ENCODE results near the gene TTC16. TPM values are rescaled to one million over a fixed set of nuclear protein-coding genes. Genes with fewer than 3 reads are reported as not detected.

The TTC16 gene
- total RNA-seq, 1 donor from 2014 or later = not detected

DNA sequence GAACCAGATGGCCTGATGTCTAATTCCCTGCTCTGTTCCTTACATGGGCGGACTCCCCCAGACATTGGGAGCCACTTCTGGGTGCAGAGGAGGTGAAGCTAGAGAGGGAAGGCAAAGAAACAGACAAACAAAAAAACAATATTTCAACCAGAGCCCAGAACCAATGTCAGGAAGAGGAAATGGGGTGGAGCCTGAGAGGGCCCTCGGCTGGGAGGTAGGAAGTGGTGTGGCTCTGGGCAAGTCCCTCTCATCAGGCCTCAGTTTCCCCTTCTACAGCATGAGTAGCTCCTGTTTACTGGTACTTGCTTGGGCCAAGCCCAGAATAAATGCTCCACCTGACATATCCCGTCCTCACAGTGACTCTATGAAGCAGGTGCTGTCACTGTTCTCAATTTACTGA, 51.5 kb downstream of the TTC16 start:
- H3K4me3 Mint-ChIP-seq = peak overlapping the region; percentile 50
- peaks cover 74% of the 10 kb centered on the region for H3K36me3 Mint-ChIP-seq (ENCODE audit: low read depth)
- ATAC-seq (ENCODE audit: low read depth) = no peak
- H3K9me3 Mint-ChIP-seq = no peaks in the 10 kb centered on the region
- peak overlapping the region; percentile 86 for H3K27ac Mint-ChIP-seq
- intact Hi-C loops (cut with micrococcal nuclease) = no loop called here
- no peak for DNase-seq
- TF ChIP-seq, protein P1, sequence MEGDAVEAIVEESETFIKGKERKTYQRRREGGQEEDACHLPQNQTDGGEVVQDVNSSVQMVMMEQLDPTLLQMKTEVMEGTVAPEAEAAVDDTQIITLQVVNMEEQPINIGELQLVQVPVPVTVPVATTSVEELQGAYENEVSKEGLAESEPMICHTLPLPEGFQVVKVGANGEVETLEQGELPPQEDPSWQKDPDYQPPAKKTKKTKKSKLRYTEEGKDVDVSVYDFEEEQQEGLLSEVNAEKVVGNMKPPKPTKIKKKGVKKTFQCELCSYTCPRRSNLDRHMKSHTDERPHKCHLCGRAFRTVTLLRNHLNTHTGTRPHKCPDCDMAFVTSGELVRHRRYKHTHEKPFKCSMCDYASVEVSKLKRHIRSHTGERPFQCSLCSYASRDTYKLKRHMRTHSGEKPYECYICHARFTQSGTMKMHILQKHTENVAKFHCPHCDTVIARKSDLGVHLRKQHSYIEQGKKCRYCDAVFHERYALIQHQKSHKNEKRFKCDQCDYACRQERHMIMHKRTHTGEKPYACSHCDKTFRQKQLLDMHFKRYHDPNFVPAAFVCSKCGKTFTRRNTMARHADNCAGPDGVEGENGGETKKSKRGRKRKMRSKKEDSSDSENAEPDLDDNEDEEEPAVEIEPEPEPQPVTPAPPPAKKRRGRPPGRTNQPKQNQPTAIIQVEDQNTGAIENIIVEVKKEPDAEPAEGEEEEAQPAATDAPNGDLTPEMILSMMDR (IDR thresholded peaks at IDR 0.05) = no peak
- no peaks in the 10 kb centered on the region for H3K27me3 Mint-ChIP-seq
- POLR2A ChIA-PET = interaction anchor here (0.6 to 1.9 kb wide), 4 partner anchors 9 to 17 kb away, joined by 3 to 9 read pairs (median 4); no protein-coding TSS in a partner anchor
- CTCF ChIA-PET = interaction anchor here (0.9 to 1.8 kb wide), 3 partner anchors 17 to 96 kb away, joined by 4 to 5 read pairs (median 5); partner anchors contain the start of gene TOR2A
- H3K4me1 Mint-ChIP-seq = peaks cover 84% of the 10 kb centered on the region

DNA sequence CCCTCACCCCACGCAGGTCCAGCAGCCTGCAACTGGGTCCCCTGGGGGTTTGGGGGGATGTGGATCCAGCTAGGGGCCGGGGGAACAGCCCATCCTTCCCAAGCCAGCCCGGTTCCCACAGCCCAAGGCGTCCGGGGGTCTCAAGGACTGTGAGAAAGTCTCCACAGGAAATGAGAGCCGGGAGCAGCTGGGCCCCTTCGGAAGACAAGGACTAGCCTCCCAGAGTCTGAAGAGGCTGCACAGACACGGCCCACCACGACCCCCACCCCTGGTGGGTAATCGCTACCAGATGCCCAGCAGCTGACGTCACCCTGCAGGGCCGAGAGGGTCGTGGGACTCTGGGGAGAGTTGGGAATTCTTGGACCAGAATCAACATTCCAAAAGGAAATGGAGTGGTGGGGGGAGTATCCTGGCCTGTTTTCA, 52.0 kb downstream of the TTC16 start:
- H3K9me3 Mint-ChIP-seq = no peaks in the 10 kb centered on the region
- H3K27ac Mint-ChIP-seq = peak overlapping the region; percentile 86
- ATAC-seq (ENCODE audit: low read depth) (no peak), DNase-seq (no peak)
- ChIA-PET POLR2A (interaction anchor here (0.6 to 7.6 kb wide), 4 partner anchors 8 to 16 kb away, joined by 3 to 96 read pairs (median 8); partner anchors contain the start of gene CDK9), CTCF (interaction anchor here (1.3 to 1.5 kb wide), 2 partner anchors 10 to 33 kb away, joined by 3 to 5 read pairs; partner anchors contain the start of genes SH2D3C and TOR2A)
- intact Hi-C loops (cut with micrococcal nuclease) = no loop called here
- no peak overlapping the region for H3K4me3 Mint-ChIP-seq
- peaks cover 74% of the 10 kb centered on the region for H3K36me3 Mint-ChIP-seq (ENCODE audit: low read depth)
- TF ChIP-seq, protein P1 (IDR thresholded peaks at IDR 0.05) = no peak
- no peaks in the 10 kb centered on the region for H3K27me3 Mint-ChIP-seq
- peaks cover 80% of the 10 kb centered on the region for H3K4me1 Mint-ChIP-seq

DNA sequence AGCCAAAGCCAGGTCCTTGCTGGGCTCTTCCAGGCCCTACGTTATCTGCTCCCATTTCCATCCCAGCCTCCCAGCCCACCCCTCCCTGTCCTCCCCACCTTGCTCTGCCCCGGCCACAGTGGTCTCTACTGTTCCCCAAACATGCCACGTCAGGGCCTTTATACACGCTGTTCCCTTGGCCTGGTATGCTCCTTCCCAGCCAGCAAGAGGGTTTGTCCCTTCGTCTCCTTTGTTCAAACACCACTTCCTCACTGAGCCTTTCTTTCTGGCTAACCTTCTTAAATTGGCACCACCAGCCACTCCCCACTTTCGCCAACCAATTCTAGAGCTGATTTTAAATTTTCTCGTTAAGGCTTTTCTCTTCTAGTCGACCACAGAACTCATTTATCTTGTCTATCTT, 52.8 kb downstream of the TTC16 start:
- DNase-seq = no peak
- intact Hi-C loops (cut with micrococcal nuclease) = no loop called here
- peak overlapping the region; percentile 80 for H3K27ac Mint-ChIP-seq
- CTCF ChIA-PET = interaction anchor here (1.3 to 4.1 kb wide), 2 partner anchors 9 to 15 kb away, joined by 3 to 32 read pairs; partner anchors contain the start of genes CDK9 and SH2D3C
- no peaks in the 10 kb centered on the region for H3K9me3 Mint-ChIP-seq
- ATAC-seq (ENCODE audit: low read depth) = no peak
- TF ChIP-seq, protein P1 (IDR thresholded peaks at IDR 0.05) = no peak
- H3K36me3 Mint-ChIP-seq (ENCODE audit: low read depth) = peaks cover 75% of the 10 kb centered on the region
- H3K4me3 Mint-ChIP-seq = peak overlapping the region; percentile 38
- H3K4me1 Mint-ChIP-seq = peaks cover 74% of the 10 kb centered on the region
- no peaks in the 10 kb centered on the region for H3K27me3 Mint-ChIP-seq
- POLR2A ChIA-PET = interaction anchor here (1.6 to 7.6 kb wide), 3 partner anchors 15 to 147 kb away, joined by 3 to 96 read pairs (median 5); partner anchors contain the start of genes CDK9 and TOR2A

DNA sequence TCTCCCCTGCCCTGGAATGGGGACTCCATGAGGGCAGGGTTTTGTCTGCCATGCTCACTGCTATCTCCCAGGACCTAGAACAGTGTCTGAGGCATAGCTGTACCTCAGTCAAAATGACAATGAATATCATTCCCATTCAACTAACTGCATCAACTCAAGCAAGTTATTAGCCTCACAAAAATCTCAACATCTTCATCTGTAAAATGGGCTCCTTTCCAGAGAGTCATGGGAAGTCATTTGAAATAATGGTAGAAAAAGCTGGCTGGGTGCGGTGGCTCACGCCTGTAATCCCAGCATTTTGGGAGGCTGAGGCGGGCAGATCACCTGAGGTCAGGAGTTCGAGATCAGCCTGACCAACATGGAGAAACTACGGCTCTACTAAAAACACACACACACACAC, 53.2 kb downstream of the TTC16 start:
- Mint-ChIP-seq H3K9me3 (no peaks in the 10 kb centered on the region), H3K27me3 (no peaks in the 10 kb centered on the region), H3K4me3 (peak overlapping the region; percentile 38), H3K27ac (peak overlapping the region; percentile 80), H3K4me1 (peaks cover 74% of the 10 kb centered on the region), H3K36me3 (ENCODE audit: low read depth) (peaks cover 75% of the 10 kb centered on the region)
- DNase-seq (no peak), ATAC-seq (ENCODE audit: low read depth) (no peak)
- TF ChIP-seq, protein P1 (IDR thresholded peaks at IDR 0.05) = no peak
- CTCF ChIA-PET = interaction anchor here (1.3 to 4.1 kb wide), 2 partner anchors 9 to 15 kb away, joined by 3 to 32 read pairs; partner anchors contain the start of genes CDK9 and SH2D3C
- POLR2A ChIA-PET = interaction anchor here (1.6 to 7.6 kb wide), 5 partner anchors 10 to 147 kb away, joined by 3 to 96 read pairs (median 27); partner anchors contain the start of genes CDK9, FPGS, SH2D3C and TOR2A
- intact Hi-C loops (cut with micrococcal nuclease) = no loop called here

DNA sequence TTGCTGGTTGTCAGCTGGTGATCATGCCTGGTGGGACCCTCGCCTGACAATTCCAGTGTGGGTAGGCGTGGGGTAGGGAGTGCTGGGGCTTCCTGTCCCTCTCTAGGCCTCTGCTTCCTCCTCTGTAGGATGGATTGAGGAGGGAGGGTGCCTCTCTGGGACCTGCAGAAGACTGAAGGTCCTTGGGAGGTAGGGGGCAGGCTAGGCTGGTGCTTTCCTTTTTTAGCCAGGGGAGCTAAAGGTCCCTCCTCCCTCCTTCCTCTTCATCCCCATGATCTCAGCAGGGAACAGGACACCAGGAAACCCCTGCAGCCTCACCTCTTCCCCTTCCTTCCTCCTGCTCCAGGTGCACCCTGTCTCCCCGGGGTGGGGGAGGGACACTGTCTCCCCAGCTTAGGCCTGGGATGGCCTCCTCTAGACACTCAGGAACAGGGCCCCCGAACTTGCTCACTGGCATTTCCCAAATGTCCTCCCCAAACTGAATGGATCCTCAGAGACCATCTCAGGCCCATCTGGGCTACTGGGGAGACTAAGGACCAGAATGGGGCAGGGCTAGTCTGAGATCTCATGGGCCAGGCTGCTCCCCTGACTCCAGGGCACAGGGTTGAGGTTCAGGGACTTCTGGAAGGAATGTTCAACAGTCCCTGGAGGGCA, 54.2 kb downstream of the TTC16 start:
- ChIA-PET POLR2A (interaction anchor here (0.7 to 7.6 kb wide), 12 partner anchors 10 to 358 kb away, joined by 3 to 96 read pairs (median 6); partner anchors contain the start of genes CDK9, FPGS, LRSAM1 and RPL12), CTCF (interaction anchor here (0.7 to 4.1 kb wide), 5 partner anchors 9 to 100 kb away, joined by 3 to 32 read pairs (median 11); partner anchors contain the start of genes CDK9 and TOR2A)
- DNase-seq (no peak), ATAC-seq (ENCODE audit: low read depth) (no peak)
- TF ChIP-seq, protein P1 (IDR thresholded peaks at IDR 0.05) = no peak
- Mint-ChIP-seq H3K9me3 (no peaks in the 10 kb centered on the region), H3K36me3 (ENCODE audit: low read depth) (peaks cover 75% of the 10 kb centered on the region), H3K27me3 (no peaks in the 10 kb centered on the region), H3K27ac (peak overlapping the region; percentile 93), H3K4me1 (peaks cover 74% of the 10 kb centered on the region), H3K4me3 (peak overlapping the region; percentile 93)
- intact Hi-C loops (cut with micrococcal nuclease) = loop anchor here (2.0 to 5.0 kb wide), 3 partner anchors 17 to 297 kb away; partner anchors contain the start of genes NAIF1, SLC25A25 and STXBP1
